ENCODE measurements around the gene PRR33. TPM values are rescaled to one million over a fixed set of nuclear protein-coding genes. Genes with fewer than 3 reads are reported as not detected.

The PRR33 gene
- total and polyA plus RNA-seq, 2 donors (not counting 3 experiments of a cell fraction or from before 2014, with no cell fraction given) = not detected

- Histone ChIP-seq H2AFZ (ENCODE audit: low read depth, low read length) (no peak overlapping the region), H3K9ac (replicated peaks; ENCODE audit: extremely low read depth, insufficient read depth, low read length) (no peak overlapping the region), H3K9me1 (replicated peaks; ENCODE audit: control insufficient read depth, extremely low read depth, insufficient read depth, low read length) (no peaks in the 10 kb centered on the region), H3K9me3 (replicated peaks; ENCODE audit: control insufficient read depth, insufficient read depth, low read length) (no peaks in the 10 kb centered on the region), H3K79me2 (ENCODE audit: control insufficient read depth, insufficient read depth, low read length) (no peaks in the 10 kb centered on the region), H3K27ac (ENCODE audit: insufficient read depth, low read depth, low read length) (no peak overlapping the region), H3K4me2 (ENCODE audit: insufficient read depth, low read length) (no peak overlapping the region), H3K4me1 (ENCODE audit: control insufficient read depth, extremely low read depth, insufficient read depth, low read length) (no peaks in the 10 kb centered on the region), H3K36me3 (ENCODE audit: control insufficient read depth in 2 of 2, extremely low read depth in 1 of 2, insufficient read depth in 2 of 2, low read length in 2 of 2) (no peaks in the 10 kb centered on the region), H4K20me1 (replicated peaks; ENCODE audit: control insufficient read depth, extremely low read depth, insufficient read depth, low read length) (no peaks in the 10 kb centered on the region), H3K4me3 (replicated peaks in 1 of 3; ENCODE audit: insufficient read depth in 1 of 3, low read depth in 1 of 3, low read length in 3 of 3) (no peak overlapping the region), H3K27me3 (ENCODE audit: control insufficient read depth in 2 of 2, insufficient read depth in 2 of 2, low read length in 2 of 2) (no peaks in the 10 kb centered on the region)
- TF ChIP-seq MAX (IDR thresholded peaks at IDR 0.05; ENCODE audit: insufficient read depth, insufficient read length) = no peak
- no peak for TF ChIP-seq GATA2 (IDR thresholded peaks at IDR 0.05; ENCODE audit: insufficient read depth, insufficient read length, low read depth, low read length)
- TF ChIP-seq EZH2 (IDR thresholded peaks at IDR 0.05; ENCODE audit: borderline replicate concordance, low read depth, low read length, severe bottlenecking) = no peak
- BruUV-seq (replicated peaks) = no TSS peak
- ChIA-PET CTCF (no interaction called here), POLR2A (no interaction called here)
- no peak for FAIRE-seq
- dilution Hi-C loops (cut with MboI; ENCODE audit: extremely low pct_ligation_motif_present, low sequenced_read_pairs) (no loop called here), intact Hi-C loops (cut with micrococcal nuclease) (no loop called here)
- DNase-seq (ENCODE audit: low read depth, low spot score) = no peak
Measured at GRCh38 chr11:1928891-1929541, 37.3 kb upstream of the PRR33 start.

GRCh38 chr11:1928470-1928890 lies 36.8 kb upstream of the PRR33 start:
- Histone ChIP-seq H4K20me1 (replicated peaks; ENCODE audit: control insufficient read depth, extremely low read depth, insufficient read depth, low read length) (no peaks in the 10 kb centered on the region), H3K79me2 (ENCODE audit: control insufficient read depth, insufficient read depth, low read length) (no peaks in the 10 kb centered on the region), H2AFZ (ENCODE audit: low read depth, low read length) (no peak overlapping the region), H3K9ac (replicated peaks; ENCODE audit: extremely low read depth, insufficient read depth, low read length) (no peak overlapping the region), H3K4me1 (ENCODE audit: control insufficient read depth, extremely low read depth, insufficient read depth, low read length) (no peaks in the 10 kb centered on the region), H3K4me2 (ENCODE audit: insufficient read depth, low read length) (no peak overlapping the region), H3K9me3 (replicated peaks; ENCODE audit: control insufficient read depth, insufficient read depth, low read length) (no peaks in the 10 kb centered on the region), H3K9me1 (replicated peaks; ENCODE audit: control insufficient read depth, extremely low read depth, insufficient read depth, low read length) (no peaks in the 10 kb centered on the region), H3K36me3 (ENCODE audit: control insufficient read depth in 2 of 2, extremely low read depth in 1 of 2, insufficient read depth in 2 of 2, low read length in 2 of 2) (no peaks in the 10 kb centered on the region), H3K4me3 (replicated peaks in 1 of 3; ENCODE audit: insufficient read depth in 1 of 3, low read depth in 1 of 3, low read length in 3 of 3) (no peak overlapping the region), H3K27me3 (ENCODE audit: control insufficient read depth in 2 of 2, insufficient read depth in 2 of 2, low read length in 2 of 2) (no peaks in the 10 kb centered on the region), H3K27ac (ENCODE audit: insufficient read depth, low read depth, low read length) (no peak overlapping the region)
- FAIRE-seq (no peak), DNase-seq (ENCODE audit: low read depth, low spot score) (no peak)
- dilution Hi-C loops (cut with MboI; ENCODE audit: extremely low pct_ligation_motif_present, low sequenced_read_pairs) = no loop called here
- no peak for TF ChIP-seq MYC (IDR thresholded peaks at IDR 0.05; ENCODE audit: low read depth, low read length)
- TF ChIP-seq POLR2A (IDR thresholded peaks at IDR 0.05; ENCODE audit: low read depth, low read length) = no peak
- TF ChIP-seq POLR2AphosphoS5 (IDR thresholded peaks at IDR 0.05; ENCODE audit: insufficient read depth, low read depth, low read length) = no peak
- TF ChIP-seq MAX (IDR thresholded peaks at IDR 0.05; ENCODE audit: insufficient read depth, insufficient read length) = no peak
- TF ChIP-seq JUN (IDR thresholded peaks at IDR 0.05; ENCODE audit: borderline replicate concordance, insufficient read depth, insufficient read length, low read depth) = no peak
- TF ChIP-seq FOS (IDR thresholded peaks at IDR 0.05; ENCODE audit: borderline replicate concordance, insufficient read depth, low read length) = no peak
- TF ChIP-seq GATA2 (IDR thresholded peaks at IDR 0.05; ENCODE audit: insufficient read depth, insufficient read length, low read depth, low read length) = no peak
- no peak for TF ChIP-seq EZH2 (IDR thresholded peaks at IDR 0.05; ENCODE audit: borderline replicate concordance, low read depth, low read length, severe bottlenecking)
- TF ChIP-seq, protein P1, sequence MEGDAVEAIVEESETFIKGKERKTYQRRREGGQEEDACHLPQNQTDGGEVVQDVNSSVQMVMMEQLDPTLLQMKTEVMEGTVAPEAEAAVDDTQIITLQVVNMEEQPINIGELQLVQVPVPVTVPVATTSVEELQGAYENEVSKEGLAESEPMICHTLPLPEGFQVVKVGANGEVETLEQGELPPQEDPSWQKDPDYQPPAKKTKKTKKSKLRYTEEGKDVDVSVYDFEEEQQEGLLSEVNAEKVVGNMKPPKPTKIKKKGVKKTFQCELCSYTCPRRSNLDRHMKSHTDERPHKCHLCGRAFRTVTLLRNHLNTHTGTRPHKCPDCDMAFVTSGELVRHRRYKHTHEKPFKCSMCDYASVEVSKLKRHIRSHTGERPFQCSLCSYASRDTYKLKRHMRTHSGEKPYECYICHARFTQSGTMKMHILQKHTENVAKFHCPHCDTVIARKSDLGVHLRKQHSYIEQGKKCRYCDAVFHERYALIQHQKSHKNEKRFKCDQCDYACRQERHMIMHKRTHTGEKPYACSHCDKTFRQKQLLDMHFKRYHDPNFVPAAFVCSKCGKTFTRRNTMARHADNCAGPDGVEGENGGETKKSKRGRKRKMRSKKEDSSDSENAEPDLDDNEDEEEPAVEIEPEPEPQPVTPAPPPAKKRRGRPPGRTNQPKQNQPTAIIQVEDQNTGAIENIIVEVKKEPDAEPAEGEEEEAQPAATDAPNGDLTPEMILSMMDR (IDR thresholded peaks at IDR 0.05; ENCODE audit: extremely low read depth in 1 of 2, insufficient read depth in 1 of 2, low read depth in 1 of 2, low read length in 2 of 2) = no peak
- POLR2A ChIA-PET = no interaction called here
- CTCF ChIA-PET = no interaction called here
- no TSS peak for BruUV-seq (replicated peaks)
- intact Hi-C loops (cut with micrococcal nuclease) = no loop called here
